ENCODE results near the gene ZCCHC24. TPM values are rescaled to one million over a fixed set of nuclear protein-coding genes. Genes with fewer than 3 reads are reported as not detected.

The ZCCHC24 gene
- total and polyA plus RNA-seq, 2 donors from 2014 or later: 8.4 to 21.3 TPM

DNA sequence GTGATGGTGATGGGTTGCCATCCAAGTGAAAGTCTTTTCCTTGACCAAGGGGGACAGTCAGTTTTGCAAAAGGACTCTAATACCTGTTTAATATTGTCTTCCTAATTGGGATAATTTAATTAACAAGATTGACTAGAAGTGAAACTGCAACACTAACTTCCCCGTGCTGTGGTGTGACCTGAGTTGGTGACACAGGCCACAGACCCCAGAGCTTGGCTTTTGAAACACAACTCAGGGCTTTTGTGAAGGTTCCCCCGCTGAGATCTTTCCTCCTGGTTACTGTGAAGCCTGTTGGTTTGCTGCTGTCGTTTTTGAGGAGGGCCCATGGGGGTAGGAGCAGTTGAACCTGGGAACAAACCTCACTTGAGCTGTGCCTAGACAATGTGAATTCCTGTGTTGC, 91.3 kb downstream of the ZCCHC24 start:
- Histone ChIP-seq H3K9me3 (ENCODE audit: control insufficient read depth in 2 of 3, insufficient read depth in 1 of 3, low read length in 3 of 3) (no peaks in the 10 kb centered on the region), H3K36me3 (ENCODE audit: control insufficient read depth in 2 of 3, insufficient read depth in 3 of 3, low read length in 3 of 3) (peaks cover 7 to 48% (median 17%) of the 10 kb centered on the region in 3 donors), H3K4me3 (ENCODE audit: low read length in 3 of 3) (no peak overlapping the region), H3K4me1 (ENCODE audit: control insufficient read depth in 2 of 3, insufficient read depth in 2 of 3, low read depth in 1 of 3, low read length in 3 of 3) (peaks cover 0 to 3% (median 0%) of the 10 kb centered on the region in 3 donors), H3K9ac (ENCODE audit: low read length in 3 of 3) (no peak overlapping the region), H3K27me3 (ENCODE audit: control insufficient read depth, insufficient read depth, low read length) (no peaks in the 10 kb centered on the region), H3K27ac (ENCODE audit: low read depth in 2 of 2, low read length in 2 of 2) (no peak overlapping the region)
- FAIRE-seq (no peak), DNase-seq (no peak)
- TF ChIP-seq, protein P1, sequence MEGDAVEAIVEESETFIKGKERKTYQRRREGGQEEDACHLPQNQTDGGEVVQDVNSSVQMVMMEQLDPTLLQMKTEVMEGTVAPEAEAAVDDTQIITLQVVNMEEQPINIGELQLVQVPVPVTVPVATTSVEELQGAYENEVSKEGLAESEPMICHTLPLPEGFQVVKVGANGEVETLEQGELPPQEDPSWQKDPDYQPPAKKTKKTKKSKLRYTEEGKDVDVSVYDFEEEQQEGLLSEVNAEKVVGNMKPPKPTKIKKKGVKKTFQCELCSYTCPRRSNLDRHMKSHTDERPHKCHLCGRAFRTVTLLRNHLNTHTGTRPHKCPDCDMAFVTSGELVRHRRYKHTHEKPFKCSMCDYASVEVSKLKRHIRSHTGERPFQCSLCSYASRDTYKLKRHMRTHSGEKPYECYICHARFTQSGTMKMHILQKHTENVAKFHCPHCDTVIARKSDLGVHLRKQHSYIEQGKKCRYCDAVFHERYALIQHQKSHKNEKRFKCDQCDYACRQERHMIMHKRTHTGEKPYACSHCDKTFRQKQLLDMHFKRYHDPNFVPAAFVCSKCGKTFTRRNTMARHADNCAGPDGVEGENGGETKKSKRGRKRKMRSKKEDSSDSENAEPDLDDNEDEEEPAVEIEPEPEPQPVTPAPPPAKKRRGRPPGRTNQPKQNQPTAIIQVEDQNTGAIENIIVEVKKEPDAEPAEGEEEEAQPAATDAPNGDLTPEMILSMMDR (IDR thresholded peaks at IDR 0.05; ENCODE audit: borderline replicate concordance, extremely low read depth, insufficient read depth): no peak
- intact Hi-C loops (cut with DNase I): no loop called here

DNA sequence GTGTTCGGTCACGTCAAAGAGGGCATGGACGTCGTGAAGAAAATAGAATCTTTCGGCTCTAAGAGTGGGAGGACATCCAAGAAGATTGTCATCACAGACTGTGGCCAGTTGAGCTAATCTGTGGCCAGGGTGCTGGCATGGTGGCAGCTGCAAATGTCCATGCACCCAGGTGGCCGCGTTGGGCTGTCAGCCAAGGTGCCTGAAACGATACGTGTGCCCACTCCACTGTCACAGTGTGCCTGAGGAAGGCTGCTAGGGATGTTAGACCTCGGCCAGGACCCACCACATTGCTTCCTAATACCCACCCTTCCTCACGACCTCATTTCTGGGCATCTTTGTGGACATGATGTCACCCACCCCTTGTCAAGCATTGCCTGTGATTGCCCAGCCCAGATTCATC, 91.7 kb downstream of the ZCCHC24 start:
- DNase-seq (peak in 1 of 5 donors; percentile 56), FAIRE-seq (no peak)
- Histone ChIP-seq H3K27ac (ENCODE audit: low read depth in 2 of 2, low read length in 2 of 2) (no peak overlapping the region), H3K4me1 (ENCODE audit: control insufficient read depth in 2 of 3, insufficient read depth in 2 of 3, low read depth in 1 of 3, low read length in 3 of 3) (peaks cover 0 to 7% (median 0%) of the 10 kb centered on the region in 3 donors), H3K9ac (ENCODE audit: low read length in 3 of 3) (no peak overlapping the region), H3K9me3 (ENCODE audit: control insufficient read depth in 2 of 3, insufficient read depth in 1 of 3, low read length in 3 of 3) (no peaks in the 10 kb centered on the region), H3K27me3 (ENCODE audit: control insufficient read depth, insufficient read depth, low read length) (no peaks in the 10 kb centered on the region), H3K36me3 (ENCODE audit: control insufficient read depth in 2 of 3, insufficient read depth in 3 of 3, low read length in 3 of 3) (peaks cover 7 to 48% (median 17%) of the 10 kb centered on the region in 3 donors), H3K4me3 (ENCODE audit: low read length in 3 of 3) (no peak overlapping the region)
- intact Hi-C loops (cut with DNase I): no loop called here
- TF ChIP-seq, protein P1 (IDR thresholded peaks at IDR 0.05; ENCODE audit: borderline replicate concordance, extremely low read depth, insufficient read depth): no peak

DNA sequence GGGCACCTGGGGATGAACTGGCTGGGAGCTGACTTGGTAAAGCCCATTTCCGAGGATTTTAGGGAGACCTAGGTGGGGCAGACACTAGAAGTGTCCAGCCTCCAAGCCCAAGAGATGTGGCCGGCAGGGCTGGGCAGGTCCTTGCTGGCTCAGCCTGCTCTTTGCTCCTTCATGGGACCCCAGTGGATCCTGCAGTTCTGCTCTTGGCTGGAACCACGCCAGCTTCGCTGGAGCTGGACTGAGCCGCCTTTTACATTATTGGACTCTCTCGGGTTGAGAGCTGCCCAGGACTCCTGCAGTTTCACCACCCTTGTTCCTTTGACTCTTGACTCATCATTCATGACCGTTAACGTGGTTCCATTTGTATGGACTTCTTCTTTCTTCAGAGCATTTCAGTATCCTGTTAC, 92.4 kb downstream of the ZCCHC24 start:
- Histone ChIP-seq H3K27ac (ENCODE audit: low read depth in 2 of 2, low read length in 2 of 2) (no peak overlapping the region), H3K9me3 (ENCODE audit: control insufficient read depth in 2 of 3, insufficient read depth in 1 of 3, low read length in 3 of 3) (no peaks in the 10 kb centered on the region), H3K9ac (ENCODE audit: low read length in 3 of 3) (no peak overlapping the region), H3K27me3 (ENCODE audit: control insufficient read depth, insufficient read depth, low read length) (no peaks in the 10 kb centered on the region), H3K36me3 (ENCODE audit: control insufficient read depth in 2 of 3, insufficient read depth in 3 of 3, low read length in 3 of 3) (peaks cover 7 to 48% (median 17%) of the 10 kb centered on the region in 3 donors), H3K4me3 (ENCODE audit: low read length in 3 of 3) (no peak overlapping the region), H3K4me1 (ENCODE audit: control insufficient read depth in 2 of 3, insufficient read depth in 2 of 3, low read depth in 1 of 3, low read length in 3 of 3) (peaks cover 0 to 13% (median 0%) of the 10 kb centered on the region in 3 donors)
- TF ChIP-seq, protein P1 (IDR thresholded peaks at IDR 0.05; ENCODE audit: borderline replicate concordance, extremely low read depth, insufficient read depth): no peak
- intact Hi-C loops (cut with DNase I): no loop called here
- FAIRE-seq (no peak), DNase-seq (no peak)

Data from kidney (tissue), 14 donors.